BJ (cell line): ENCODE results near the gene PPY. TPM values are rescaled to one million over a fixed set of nuclear protein-coding genes. Genes with fewer than 3 reads are reported as not detected.
"Not testable (repeated sequence)": the region's sequence is repeated elsewhere in the genome, so short reads cannot be mapped to it uniquely, and the experiment has no call there.

ENCODE experiments used
- CTCF ChIA-PET: fragments of 350-600 bp; formaldehyde crosslinking; extraction: SDS; loops from one replicate; lab custom pipeline; 2021; ENCODE audit warnings: antibody characterized with exemption, inconsistent platforms; lab: Yijun Ruan, JAX
- POLR2A ChIA-PET: fragments of 300-600 bp; sonication (Branson Sonifier 250); formaldehyde crosslinking; extraction: SDS; loops from one replicate; lab custom pipeline; 2021; ENCODE audit warnings: antibody characterized with exemption; lab: Charles Lee
- DNase-seq: peaks from one replicate; pipeline ENCODE4 v3.0.0-alpha.2; 2011; ENCODE audit warnings: low read depth
- H3K27me3 ChIP-seq: 2 replicates; pipeline ENCODE4 v1.6.0; 2011; ENCODE audit warnings: low read length; ENCODE audit not compliant: control insufficient read depth, insufficient read depth
- H3K36me3 ChIP-seq: 2 replicates; pipeline ENCODE4 v1.5.1; 2011; ENCODE audit warnings: low read length; ENCODE audit not compliant: control insufficient read depth, insufficient read depth
- H3K4me3 ChIP-seq: 2 replicates; pipeline ENCODE4 v1.5.1; 2011; ENCODE audit warnings: low read depth, mild to moderate bottlenecking, control low read depth, low read length
- CTCF ChIP-seq: IDR thresholded peaks from 2 replicates; pipeline ENCODE4 v1.5.1; 2011; ENCODE audit warnings: low read depth, mild to moderate bottlenecking, control low read depth, inconsistent platforms, low read length, moderate library complexity; ENCODE audit not compliant: insufficient read depth
- polyA plus RNA-seq: library from polyadenylated mRNA; depleted of rRNA; stranded (reverse); fragments of >200 nt; gene quantifications from 2 replicates; pipeline ENCODE4 v1.2.3, GENCODE V29; 2011; rRNA removed

Gene PPY
- polyA plus RNA-seq, 1 experiment: not detected

GRCh38 chr17:43898446-43898845, 43.8 kb downstream of the PPY start:
- Histone ChIP-seq H3K4me3 (no peak overlapping the region), H3K27me3 (no peaks in the 10 kb centered on the region), H3K36me3 (no peaks in the 10 kb centered on the region; the same call in 1 of the 2 replicates)
- ChIA-PET CTCF (interaction anchor here (7.8 to 9.5 kb wide), 2 partner anchors 12 to 19 kb away, joined by 39 to 59 read pairs; no protein-coding TSS in a partner anchor), POLR2A (no interaction called here)
- no peak for TF ChIP-seq CTCF
- no peak for DNase-seq

GRCh38 chr17:43897831-43898230, 44.4 kb downstream of the PPY start:
- Histone ChIP-seq H3K4me3 (no peak overlapping the region), H3K36me3 (no peaks in the 10 kb centered on the region; the same call in 1 of the 2 replicates), H3K27me3 (no peaks in the 10 kb centered on the region)
- CTCF ChIA-PET: interaction anchor here (0.7 to 9.5 kb wide), 3 partner anchors 13 to 1806 kb away, joined by 3 to 59 read pairs (median 39); no protein-coding TSS in a partner anchor
- no peak for DNase-seq
- TF ChIP-seq CTCF: no peak
- POLR2A ChIA-PET: no interaction called here

- H3K36me3 ChIP-seq, DNase-seq, H3K4me3 ChIP-seq, H3K27me3 ChIP-seq, POLR2A ChIA-PET: not testable (repeated sequence)
- CTCF ChIA-PET: interaction anchor here (7.8 to 9.5 kb wide), 2 partner anchors 15 to 16 kb away, joined by 39 to 59 read pairs; no protein-coding TSS in a partner anchor
Measured at GRCh38 chr17:43894494-43894893, 47.8 kb downstream of the PPY start.

- Histone ChIP-seq H3K4me3 (no peak overlapping the region), H3K36me3 (no peaks in the 10 kb centered on the region), H3K27me3 (peaks cover 4% of the 10 kb centered on the region)
- ChIA-PET CTCF (interaction anchor here (1.0 to 6.4 kb wide), 4 partner anchors 13 to 102 kb away, joined by 3 to 70 read pairs (median 10); partner anchors contain the start of gene MPP2), POLR2A (no interaction called here)
- no peak for TF ChIP-seq CTCF
- DNase-seq: no peak
Measured at GRCh38 chr17:43892647-43892952, 49.7 kb downstream of the PPY start.

- DNase-seq: no peak
Measured at GRCh38 chr17:43891851-43892646, 50.2 kb downstream of the PPY start.

More at GRCh38 chr17:43891851-43892646, 50.2 kb downstream of the PPY start:
- ChIA-PET CTCF (interaction anchor here (1.0 to 6.4 kb wide), 5 partner anchors 11 to 102 kb away, joined by 3 to 70 read pairs (median 5); partner anchors contain the start of gene MPP2), POLR2A (interaction anchor here (0.5 kb wide), 1 partner anchor 219 kb away, joined by 5 read pairs; no protein-coding TSS in a partner anchor)
- Histone ChIP-seq H3K36me3 (no peaks in the 10 kb centered on the region), H3K27me3 (peaks cover 4% of the 10 kb centered on the region), H3K4me3 (no peak overlapping the region)
- TF ChIP-seq CTCF: no peak

Other genes with a start within 250 kb of the PPY start
- gene SOST, start 183.7 kb downstream of the PPY start, polyA plus RNA-seq: not detected in 2 replicates
- gene DUSP3, start 163.5 kb downstream of the PPY start, polyA plus RNA-seq: 27.6 and 27.9 TPM in 2 replicates
- not detected in 2 replicates for gene CFAP97D1, start 162.0 kb downstream of the PPY start, polyA plus RNA-seq
- 4.6 and 7.9 TPM in 2 replicates for gene MPP3, start 109.3 kb downstream of the PPY start, polyA plus RNA-seq
- not detected in 2 replicates for gene CD300LG, start 95.3 kb downstream of the PPY start, polyA plus RNA-seq
- 3.1 and 5.3 TPM in 2 replicates for gene MPP2, start 34.9 kb downstream of the PPY start, polyA plus RNA-seq
- not detected in 2 replicates for gene PYY, start 11.5 kb upstream of the PPY start, polyA plus RNA-seq
- 1.1 and 1.6 TPM in 2 replicates for gene NAGS, start 62.1 kb upstream of the PPY start, polyA plus RNA-seq
- gene TMEM101, start 72.5 kb upstream of the PPY start, polyA plus RNA-seq: 28.2 and 47.9 TPM in 2 replicates
- 36.3 and 51.7 TPM in 2 replicates for gene LSM12, start 124.2 kb upstream of the PPY start, polyA plus RNA-seq
- 115 and 151 TPM in 2 replicates for gene G6PC3, start 128.3 kb upstream of the PPY start, polyA plus RNA-seq
- 46.4 and 102 TPM in 2 replicates for gene HDAC5, start 181.2 kb upstream of the PPY start, polyA plus RNA-seq
- 2.1 and 3.4 TPM in 2 replicates for gene HROB, start 199.5 kb upstream of the PPY start, polyA plus RNA-seq
- 0.04 TPM in 1 of 2 replicates, not detected in the other for gene ASB16, start 228.2 kb upstream of the PPY start, polyA plus RNA-seq
- 43.8 and 64.0 TPM in 2 replicates for gene TMUB2, start 244.5 kb upstream of the PPY start, polyA plus RNA-seq